KMS-11 (cell line): ENCODE measurements around the gene INPP4A.

Source experiments
- H2AFZ ChIP-seq: fragments of 200-600 bp; sonication (generic); 2 replicates; pipeline ENCODE4 v1.6.1; 2016; ENCODE audit warnings: antibody characterized with exemption, mixed run types, low read depth
- H3K27ac ChIP-seq: fragments of 200-600 bp; sonication (generic); 2 replicates; pipeline ENCODE4 v1.6.1; 2016; ENCODE audit warnings: mild to moderate bottlenecking, mixed run types
- H3K27me3 ChIP-seq: fragments of 200-600 bp; sonication (generic); 2 replicates; pipeline ENCODE4 v1.6.1; 2017; ENCODE audit warnings: mild to moderate bottlenecking, low read depth, mixed run types, moderate library complexity; ENCODE audit not compliant: insufficient read depth
- H3K36me3 ChIP-seq: fragments of 200-600 bp; sonication (generic); 2 replicates; pipeline ENCODE4 v1.6.1; 2017; ENCODE audit warnings: mild to moderate bottlenecking, mixed run types; ENCODE audit not compliant: insufficient read depth
- H3K4me1 ChIP-seq: fragments of 200-600 bp; sonication (generic); 2 replicates; pipeline ENCODE4 v1.6.1; 2016; ENCODE audit warnings: mild to moderate bottlenecking, low read depth, mixed run types; ENCODE audit not compliant: poor library complexity, severe bottlenecking
- H3K4me2 ChIP-seq: fragments of 200-600 bp; sonication (generic); 2 replicates; pipeline ENCODE4 v1.7.0; 2016; ENCODE audit warnings: mild to moderate bottlenecking, mixed run types
- H3K4me3 ChIP-seq: fragments of 200-600 bp; sonication (generic); IDR thresholded peaks from 2 replicates; pipeline ENCODE4 v1.6.1; 2017; ENCODE audit warnings: low read depth, low read length, mixed read lengths; ENCODE audit not compliant: insufficient read depth
- H3K79me2 ChIP-seq: fragments of 200-600 bp; sonication (generic); 2 replicates; pipeline ENCODE4 v1.6.1; 2016; ENCODE audit warnings: low read depth, mixed run types; ENCODE audit not compliant: insufficient read depth
- H3K9ac ChIP-seq: fragments of 200-600 bp; sonication (generic); 2 replicates; pipeline ENCODE4 v1.6.1; 2016; ENCODE audit warnings: mild to moderate bottlenecking, mixed run types
- H4K20me1 ChIP-seq: fragments of 200-600 bp; sonication (generic); 2 replicates; pipeline ENCODE4 v1.6.1; 2016; ENCODE audit warnings: mild to moderate bottlenecking, mixed run types; ENCODE audit not compliant: insufficient read depth
- CTCF ChIP-seq: fragments of 200-600 bp; sonication (generic); conservative IDR thresholded peaks from 2 replicates; pipeline ENCODE4 v1.6.1; 2017; ENCODE audit warnings: low read depth, mild to moderate bottlenecking, antibody characterized with exemption, low read length, moderate library complexity, mixed read lengths

Gene INPP4A

GRCh38 chr2:98509542-98510321 is 65.1 kb downstream of the INPP4A start:
- Histone ChIP-seq H3K27me3 (no peaks in the 10 kb centered on the region), H3K4me3 (no peak overlapping the region), H3K27ac (no peak overlapping the region), H3K4me2 (no peak overlapping the region), H3K9ac (no peak overlapping the region), H4K20me1 (no peaks in the 10 kb centered on the region), H3K4me1 (peaks cover 51% of the 10 kb centered on the region), H3K36me3 (no peaks in the 10 kb centered on the region), H3K79me2 (peaks cover 45% of the 10 kb centered on the region; the same call in 1 of the 2 replicates), H2AFZ (no peak overlapping the region)
- no peak for TF ChIP-seq CTCF

GRCh38 chr2:98510322-98510662 is 65.6 kb downstream of the INPP4A start:
- Histone ChIP-seq H2AFZ (no peak overlapping the region), H3K79me2 (peaks cover 45% of the 10 kb centered on the region; the same call in 1 of the 2 replicates), H4K20me1 (no peaks in the 10 kb centered on the region), H3K4me2 (no peak overlapping the region), H3K27me3 (no peaks in the 10 kb centered on the region), H3K27ac (no peak overlapping the region), H3K4me1 (peaks cover 51% of the 10 kb centered on the region), H3K36me3 (no peaks in the 10 kb centered on the region), H3K4me3 (no peak overlapping the region), H3K9ac (no peak overlapping the region)
- no peak for TF ChIP-seq CTCF

DNA sequence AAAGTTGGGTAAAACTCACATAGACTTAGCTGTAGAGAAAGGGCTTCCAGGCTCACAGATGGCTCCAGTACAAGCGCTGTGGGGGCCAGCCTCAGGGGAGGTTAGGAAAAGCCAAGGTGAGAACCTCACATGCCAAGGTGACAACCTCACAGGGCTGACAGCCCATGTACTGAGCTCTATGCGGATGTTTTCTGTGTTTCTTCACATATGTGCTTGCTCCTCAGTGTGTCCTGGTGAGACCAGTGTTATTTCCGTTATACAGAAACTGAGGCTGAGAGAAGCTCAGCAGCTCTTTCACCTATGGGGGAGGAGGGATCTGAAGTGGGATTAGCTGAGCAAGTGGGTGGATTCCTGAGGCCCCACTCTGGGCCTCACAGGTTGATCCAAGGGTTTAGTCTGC is 67.3 kb downstream of the INPP4A start:
- no peak overlapping the region for H3K4me3 ChIP-seq
- no peaks in the 10 kb centered on the region for H4K20me1 ChIP-seq
- H3K79me2 ChIP-seq, result peaks cover 48% of the 10 kb centered on the region; the same call in 1 of the 2 replicates
- TF ChIP-seq CTCF, result no peak
- H2AFZ ChIP-seq, result no peak overlapping the region
- H3K27ac ChIP-seq, result no peak overlapping the region
- peaks cover 52% of the 10 kb centered on the region for H3K4me1 ChIP-seq
- H3K9ac ChIP-seq, result no peak overlapping the region
- no peak overlapping the region for H3K4me2 ChIP-seq
- no peaks in the 10 kb centered on the region for H3K27me3 ChIP-seq
- H3K36me3 ChIP-seq, result no peaks in the 10 kb centered on the region

- Histone ChIP-seq H3K9ac (no peak overlapping the region), H3K79me2 (peaks cover 48% of the 10 kb centered on the region; the same call in 1 of the 2 replicates), H3K4me3 (no peak overlapping the region), H3K36me3 (no peaks in the 10 kb centered on the region), H2AFZ (no peak overlapping the region), H3K4me1 (peaks cover 52% of the 10 kb centered on the region), H3K27me3 (no peaks in the 10 kb centered on the region), H3K27ac (no peak overlapping the region), H3K4me2 (no peak overlapping the region), H4K20me1 (no peaks in the 10 kb centered on the region)
- TF ChIP-seq CTCF, result no peak
Observed at GRCh38 chr2:98512699-98513098, 68.0 kb downstream of the INPP4A start.
